GM11168 (cell line): ENCODE data around the gene RPS25.
"Not testable (repeated sequence)": the region's sequence is repeated elsewhere in the genome, so short reads cannot be mapped to it uniquely, and the experiment has no call there.

ENCODE experiments used
- in situ Hi-C: fragments of 300-500 bp; cut with MboI; formaldehyde crosslinking; loops from one replicate; pipeline ENCODE4 v1.12.0; 2022; ENCODE audit warnings: low sequenced_read_pairs; ENCODE audit not compliant: unreplicated experiment

RPS25 gene

GRCh38 chr11:119018074-119018938 is at the start of gene RPS25, which contains the start of gene TRAPPC4:
Gene RPS25, minus strand, starts transcription at chr11:119018343. Its CDS starts 59 bp downstream, at chr11:119018284.
Gene TRAPPC4, plus strand, starts transcription at chr11:119018766. Its CDS starts 30 bp downstream, at chr11:119018796.
- in situ Hi-C loops, result no loop called here

- in situ Hi-C loops, result no loop called here
Measured at GRCh38 chr11:119067371-119068222, 49.5 kb upstream of the RPS25 start, which contains the start of gene VPS11. Gene VPS11, plus strand, starts transcription at chr11:119067818. Its CDS starts 6 bp downstream, at chr11:119067824.

DNA sequence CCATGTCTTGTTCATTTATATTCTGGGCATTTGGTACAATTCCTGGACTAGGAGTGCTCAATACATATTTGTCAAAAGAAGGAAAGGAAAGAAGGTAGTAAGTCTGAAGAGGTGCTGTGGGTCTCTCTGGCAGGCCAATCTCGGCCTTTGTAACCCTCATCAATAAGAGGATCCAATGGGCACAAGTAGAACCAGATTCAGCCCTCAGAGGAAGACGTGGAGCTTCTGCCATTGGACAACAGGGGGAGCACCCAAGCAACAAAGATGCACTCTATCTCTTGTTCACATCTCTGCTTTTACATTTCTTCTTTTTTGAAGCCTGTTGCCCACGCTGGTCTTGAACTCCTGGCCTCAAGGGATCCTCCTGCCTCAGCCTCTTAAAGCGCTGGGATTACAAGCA is 47.2 kb upstream of the RPS25 start:
- in situ Hi-C loops, result no loop called here

- in situ Hi-C loops, result no loop called here
Measured at GRCh38 chr11:119062779-119063178, 44.6 kb upstream of the RPS25 start.

DNA sequence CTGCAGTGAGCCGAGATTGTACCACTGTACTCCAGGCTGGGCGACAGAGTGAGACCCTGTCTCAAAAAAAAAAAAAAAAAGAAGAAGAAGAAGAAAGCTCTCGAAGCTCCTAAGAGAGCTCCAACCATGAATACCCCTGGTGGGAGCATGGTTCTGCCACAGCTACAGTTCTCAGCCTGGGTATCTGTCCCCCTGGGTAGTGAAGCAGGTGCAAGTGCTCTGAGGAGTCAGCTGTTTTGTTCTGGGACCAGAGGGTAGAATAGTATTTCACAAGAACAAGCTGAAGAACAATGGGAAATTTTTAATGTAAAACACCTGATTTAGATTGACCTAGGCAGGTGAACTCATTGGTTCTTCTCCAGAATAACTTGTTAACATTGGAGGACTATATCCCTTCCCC is 43.1 kb upstream of the RPS25 start:
- in situ Hi-C loops, result no loop called here

GRCh38 chr11:119059128-119059527 is 41.0 kb upstream of the RPS25 start:
- in situ Hi-C loops, result not testable (repeated sequence)

DNA sequence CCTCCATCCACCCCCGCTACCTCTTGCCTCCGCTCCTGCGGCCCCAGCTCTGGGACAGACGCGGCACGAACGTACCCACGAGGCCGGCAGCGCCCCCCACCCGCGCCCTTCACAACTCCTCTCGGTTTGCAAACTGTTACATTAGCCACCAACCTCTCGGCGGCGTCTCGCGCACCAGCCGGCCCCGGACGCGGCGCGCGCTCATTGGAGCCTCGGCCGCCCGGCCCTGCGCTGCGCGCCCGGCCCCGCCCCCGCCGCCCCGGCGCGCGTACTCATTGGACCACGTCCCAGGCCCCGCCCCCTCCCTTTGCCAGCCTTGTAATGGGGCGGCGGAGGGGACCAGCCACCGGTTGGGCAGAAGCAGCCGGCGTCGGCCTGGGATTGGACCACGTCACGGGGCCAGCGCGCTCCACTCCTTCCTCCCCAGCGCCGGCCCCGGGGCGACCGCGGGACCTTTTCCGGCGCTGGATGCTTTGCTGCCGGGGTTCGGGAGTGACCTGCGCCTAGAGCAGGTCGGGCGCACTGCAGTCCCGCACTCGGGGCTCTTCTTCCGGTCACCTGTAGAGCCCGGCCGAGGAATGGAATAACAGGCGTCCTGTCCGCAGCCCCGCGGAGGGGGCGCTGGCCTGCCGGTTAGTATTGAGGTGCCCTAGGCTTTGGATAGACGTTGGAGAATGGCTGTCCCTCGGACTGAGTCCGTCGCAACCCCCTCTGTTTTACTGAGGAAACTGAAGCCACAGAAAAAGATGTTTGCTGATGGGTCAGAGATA is 39.0 kb upstream of the RPS25 start, which contains the start of gene HYOU1:
Gene HYOU1, minus strand, starts transcription at position 206 of the 770 bp plus-strand sequence. CDS start 1,045 bp downstream, outside the sequence.
- in situ Hi-C loops, result no loop called here

GRCh38 chr11:119056421-119056999 is 38.4 kb upstream of the RPS25 start:
- in situ Hi-C loops, result no loop called here

DNA sequence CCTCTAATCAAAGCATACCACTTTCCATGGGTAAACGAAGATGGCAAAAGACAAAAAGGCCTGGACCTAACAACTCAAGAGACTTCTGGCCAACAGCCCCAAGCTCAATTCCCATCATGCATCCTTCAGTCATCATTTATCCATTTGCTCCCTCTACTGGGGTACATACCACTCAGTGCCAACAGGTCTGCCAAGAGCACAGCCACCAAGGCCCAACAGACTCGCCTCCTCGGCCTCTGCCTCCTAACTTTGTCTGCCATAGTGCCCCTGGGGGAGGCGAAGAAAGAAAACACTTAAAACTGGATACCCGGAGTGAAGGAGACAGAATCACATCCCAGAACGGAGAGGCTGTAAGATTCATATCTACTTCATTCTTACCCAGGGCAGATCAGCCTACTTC is 37.8 kb upstream of the RPS25 start:
- in situ Hi-C loops, result no loop called here

DNA sequence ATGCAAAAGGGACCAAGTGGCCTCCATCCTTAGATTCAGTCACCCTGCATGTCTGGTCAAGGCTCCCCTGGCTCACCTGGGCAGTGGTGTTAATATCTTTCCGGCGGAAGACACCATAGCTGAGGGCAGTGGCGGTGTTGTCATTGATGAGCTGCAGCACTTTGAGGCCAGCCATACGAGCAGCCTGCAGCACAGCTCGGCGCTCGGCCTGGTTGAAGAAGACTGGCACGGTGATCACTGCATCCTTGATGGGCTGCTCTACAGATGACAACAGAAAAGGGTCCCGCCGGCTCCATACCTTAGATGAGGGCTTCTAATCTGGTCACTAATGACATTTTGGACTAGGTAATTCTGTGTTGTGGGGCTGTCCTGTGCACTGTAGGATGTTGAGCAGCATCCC is 36.3 kb upstream of the RPS25 start:
- in situ Hi-C loops, result no loop called here

- in situ Hi-C loops, result no loop called here
Measured at GRCh38 chr11:119052163-119052814, 34.1 kb upstream of the RPS25 start.

DNA sequence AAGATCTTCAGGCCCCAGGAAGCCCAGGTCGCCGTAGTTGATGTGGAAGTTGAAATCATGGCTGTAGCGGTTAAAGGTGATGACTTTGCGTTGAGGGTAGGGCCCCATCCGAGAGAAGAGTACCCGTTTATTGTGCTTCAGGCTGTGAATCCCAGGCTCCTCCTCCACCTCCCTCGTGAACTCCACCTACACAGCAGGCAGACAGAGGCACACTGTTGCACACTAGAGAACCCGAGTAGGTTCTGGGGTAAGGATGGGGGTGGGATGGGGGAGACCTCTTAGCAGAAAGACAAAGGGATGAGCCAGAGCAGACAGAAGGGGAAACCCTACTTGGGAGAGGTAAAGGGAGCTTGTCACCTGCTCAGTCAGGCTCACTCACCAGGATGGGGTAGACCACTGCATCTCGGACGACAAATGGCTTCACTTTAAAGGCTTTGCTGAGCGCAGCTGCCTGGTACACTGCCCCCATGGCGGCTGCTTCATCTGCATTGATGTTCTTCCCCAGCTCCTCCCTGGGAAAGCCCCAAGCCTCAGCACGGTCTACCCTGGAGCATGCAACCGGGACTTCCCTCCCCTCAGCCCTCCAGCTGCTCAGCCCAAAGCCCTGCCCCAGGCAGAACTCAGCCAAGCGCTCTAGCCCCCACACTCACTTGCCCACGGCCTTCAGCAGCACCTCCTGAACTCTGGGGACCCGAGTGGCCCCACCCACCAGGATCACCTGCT is 33.5 kb upstream of the RPS25 start:
- in situ Hi-C loops, result no loop called here

DNA sequence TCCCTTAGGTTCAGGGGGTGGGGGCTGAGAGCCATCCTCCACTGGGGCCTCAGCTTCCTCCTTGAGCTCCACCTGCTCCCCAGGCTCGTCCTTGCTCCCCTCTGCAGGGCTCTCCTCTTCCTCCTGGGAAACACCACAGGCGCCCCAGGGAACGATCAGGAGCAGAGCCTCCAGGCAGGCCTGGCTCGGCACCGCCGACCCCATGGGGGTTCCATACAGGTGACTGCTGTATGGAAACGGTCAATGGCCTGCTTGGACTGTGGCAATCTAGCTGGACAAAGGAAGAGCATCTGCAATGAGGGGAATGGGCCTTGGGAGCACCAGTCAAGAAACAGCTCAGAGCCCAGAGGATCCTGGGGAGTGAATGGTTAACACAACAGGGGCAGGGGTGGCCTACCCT is 30.9 kb upstream of the RPS25 start:
- in situ Hi-C loops, result no loop called here

- in situ Hi-C loops, result no loop called here
Measured at GRCh38 chr11:119048644-119049043, 30.5 kb upstream of the RPS25 start.

- in situ Hi-C loops, result no loop called here
Measured at GRCh38 chr11:119047205-119047604, 29.1 kb upstream of the RPS25 start.

DNA sequence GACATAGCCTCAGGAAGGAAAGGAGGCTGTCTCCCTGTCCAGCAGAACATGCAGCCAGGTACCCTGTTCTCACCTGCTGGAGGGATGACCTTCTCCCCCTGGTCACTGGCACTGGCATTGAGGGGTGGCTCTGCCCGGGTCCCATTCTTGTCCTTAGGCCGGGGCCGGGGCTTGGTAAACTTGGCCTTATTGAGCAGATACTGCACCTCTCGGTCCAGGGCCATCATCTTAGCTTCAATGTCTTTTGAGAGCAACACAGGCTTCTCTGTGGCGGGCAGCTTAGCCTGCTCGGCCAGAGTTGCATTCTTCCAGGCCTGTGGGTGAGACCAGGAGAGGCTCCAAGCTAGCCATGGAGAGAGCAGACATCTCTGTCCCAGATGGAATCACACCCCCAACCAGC is 28.3 kb upstream of the RPS25 start:
- in situ Hi-C loops, result no loop called here

GRCh38 chr11:119044708-119045107 is 26.6 kb upstream of the RPS25 start:
- in situ Hi-C loops, result no loop called here

- in situ Hi-C loops, result no loop called here
Measured at GRCh38 chr11:119042927-119043326, 24.8 kb upstream of the RPS25 start.
